ENCODE results near the gene HLA-DMA. TPM values are rescaled to one million over a fixed set of nuclear protein-coding genes. Genes with fewer than 3 reads are reported as not detected.
A peak's percentile ranks its signal among the peaks of the same experiment; 100 is the strongest.

The HLA-DMA gene
- total and polyA plus RNA-seq, 4 experiments from 2014 or later, result 8.1 to 26.0 (median 9.3) TPM

DNA sequence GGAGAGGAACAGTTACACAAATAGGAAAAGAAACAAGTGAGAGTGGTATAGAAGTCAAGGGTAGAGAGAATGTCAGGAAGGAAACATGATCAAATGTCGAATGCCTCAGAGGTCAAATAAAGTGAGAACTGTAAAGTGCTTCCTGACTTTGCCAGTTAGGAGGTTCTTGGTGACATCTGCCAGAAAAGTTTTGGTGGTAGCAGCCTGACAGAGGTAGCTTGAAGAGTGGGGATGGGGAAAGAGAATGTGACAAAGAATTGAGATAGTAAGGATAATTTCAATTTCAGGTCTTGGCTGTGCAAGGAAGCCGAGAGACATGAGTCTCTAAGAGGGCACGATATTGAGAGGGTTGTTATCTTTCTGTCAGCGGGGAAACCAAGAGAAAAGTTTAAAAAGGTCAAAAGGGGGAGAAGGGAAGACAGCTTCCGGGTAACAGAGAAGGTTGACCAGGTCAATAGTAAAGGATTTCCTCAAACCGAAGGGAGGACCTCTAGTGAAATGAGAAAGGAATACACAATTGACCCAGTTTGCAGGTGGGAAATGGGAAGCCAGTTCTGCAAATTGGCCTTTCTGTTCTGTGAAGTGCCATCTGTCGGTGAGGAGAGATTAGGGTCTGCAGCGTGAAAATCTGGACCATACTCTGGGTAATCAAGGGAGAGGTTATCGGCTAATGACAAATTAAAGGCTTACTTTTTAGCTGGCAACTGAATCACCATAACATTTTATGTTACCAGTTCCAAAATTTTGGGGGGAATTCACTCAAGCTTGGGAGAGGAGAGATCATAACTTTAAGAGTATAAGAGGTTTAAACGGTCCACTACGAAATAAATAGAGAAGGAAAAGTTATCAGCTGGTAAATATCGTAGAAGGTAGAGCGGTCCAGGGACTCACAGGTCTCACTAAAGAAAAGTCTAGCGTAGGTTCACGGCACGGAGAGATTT is 14.5 kb upstream of the HLA-DMA start:
- intact Hi-C loops (cut with micrococcal nuclease), result loop anchor here (1.0 to 5.0 kb wide), 6 partner anchors 8 to 233 kb away; partner anchors contain the start of genes HLA-DMA, HLA-DMB, RXRB and SLC39A7
- Histone ChIP-seq H3K4me1 (ENCODE audit: insufficient read depth, low read length) (peaks cover 48% of the 10 kb centered on the region), H3K9me3 (ENCODE audit: control insufficient read depth in 1 of 2, low read length in 2 of 2) (no peaks in the 10 kb centered on the region), H3K36me3 (ENCODE audit: insufficient read depth, low read length) (no peaks in the 10 kb centered on the region), H3K27ac (ENCODE audit: low read depth, low read length) (peak overlapping the region; percentile 95), H3K27me3 (ENCODE audit: insufficient read depth, low read length) (no peaks in the 10 kb centered on the region), H3K4me3 (ENCODE audit: low read length in 2 of 2) (peak overlapping the region; percentile 90 to 92)
- POLR2A ChIA-PET (ENCODE audit: partially characterized antibody), result interaction anchor here (0.9 to 24.6 kb wide), 12 partner anchors 11 to 837 kb away, joined by 3 to 698 read pairs (median 90); partner anchors contain the start of genes FKBPL, HLA-DMA, HLA-DMB and PSMB8
- Mint-ChIP-seq H3K27me3 (no peaks in the 10 kb centered on the region), H3K9me3 (peaks cover 0 to 7% (median 0%) of the 10 kb centered on the region in 8 donors), H3K4me3 (peak overlapping the region; percentile 80 to 95 (median 94)), H3K27ac (peak overlapping the region; percentile 94 to 100 (median 99)), H3K4me1 (peaks cover 30 to 73% (median 37%) of the 10 kb centered on the region in 4 donors), H3K36me3 (peaks cover 11 to 34% of the 10 kb centered on the region in 2 donors)
- CTCF ChIA-PET (ENCODE audit: partially characterized antibody), result interaction anchor here (0.7 to 22.2 kb wide), 13 partner anchors 12 to 129 kb away, joined by 3 to 537 read pairs (median 8); partner anchors contain the start of genes HLA-DMA, PSMB9, TAP1 and TAP2
- DNase-seq, result peak in 4 of 5 donors; percentile 34 to 53 (median 35)

DNA sequence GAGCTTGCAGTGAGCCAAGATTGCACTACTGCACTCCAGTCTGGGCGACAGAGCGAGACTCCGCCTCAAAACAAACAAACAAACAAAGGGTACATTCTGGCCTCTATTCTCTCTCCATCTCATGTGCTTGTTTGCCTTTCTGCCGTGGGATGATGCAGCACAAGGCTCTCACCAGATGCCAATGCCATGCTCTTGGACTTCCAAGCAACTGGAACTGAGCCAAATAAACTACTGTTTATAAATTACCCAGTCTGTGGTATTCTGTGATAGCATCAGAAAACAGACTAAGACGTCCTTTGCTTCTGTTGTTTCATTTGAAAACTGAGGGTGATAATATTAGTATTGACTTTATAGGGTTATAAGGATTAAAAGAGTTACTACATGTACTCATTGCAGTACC is 11.9 kb upstream of the HLA-DMA start:
- ChIA-PET POLR2A (ENCODE audit: partially characterized antibody) (interaction anchor here (1.4 to 24.6 kb wide), 4 partner anchors 10 to 122 kb away, joined by 4 to 615 read pairs (median 578); partner anchors contain the start of genes HLA-DMA, PSMB8, PSMB9 and TAP1), CTCF (ENCODE audit: partially characterized antibody) (interaction anchor here (1.4 to 22.2 kb wide), 5 partner anchors 11 to 97 kb away, joined by 4 to 537 read pairs (median 102); partner anchors contain the start of gene HLA-DMA)
- H3K36me3 ChIP-seq (ENCODE audit: insufficient read depth, low read length), result no peaks in the 10 kb centered on the region
- no peaks in the 10 kb centered on the region for H3K9me3 ChIP-seq (ENCODE audit: control insufficient read depth in 1 of 2, low read length in 2 of 2)
- H3K4me1 ChIP-seq (ENCODE audit: insufficient read depth, low read length), result peaks cover 61% of the 10 kb centered on the region
- H3K27ac Mint-ChIP-seq, result peak overlapping the region; percentile 61 to 100 (median 67)
- no peak overlapping the region for H3K4me3 Mint-ChIP-seq
- DNase-seq, result no peak
- H3K4me1 Mint-ChIP-seq, result peaks cover 42 to 69% (median 53%) of the 10 kb centered on the region in 4 donors
- H3K27me3 ChIP-seq (ENCODE audit: insufficient read depth, low read length), result no peaks in the 10 kb centered on the region
- intact Hi-C loops (cut with micrococcal nuclease), result loop anchor here (5.0 kb wide), 1 partner anchor 77 kb away; no protein-coding TSS in a partner anchor
- H3K27ac ChIP-seq (ENCODE audit: low read depth, low read length), result no peak overlapping the region
- H3K27me3 Mint-ChIP-seq, result no peaks in the 10 kb centered on the region
- H3K4me3 ChIP-seq (ENCODE audit: low read length in 2 of 2), result no peak overlapping the region
- no peaks in the 10 kb centered on the region for H3K9me3 Mint-ChIP-seq
- H3K36me3 Mint-ChIP-seq, result peaks cover 10 to 11% of the 10 kb centered on the region in 2 donors

DNA sequence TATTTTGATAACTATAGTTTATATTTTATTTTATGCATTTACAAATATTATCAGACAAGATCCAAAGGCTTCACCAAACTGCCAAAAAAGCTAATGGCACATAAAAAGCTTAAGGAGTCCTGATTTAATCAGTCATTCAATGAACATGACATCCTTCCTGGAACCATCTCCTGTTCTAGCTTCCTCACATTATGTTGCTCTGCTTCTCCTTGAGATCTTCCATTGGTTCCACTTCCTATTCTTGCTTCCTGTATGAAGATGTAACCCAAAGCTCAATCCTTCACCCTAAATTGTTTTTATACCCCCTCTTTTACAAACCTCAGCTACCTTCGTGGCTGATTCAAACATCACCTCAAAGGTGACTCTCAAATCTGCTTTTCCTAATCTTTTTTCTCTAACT is 11.0 kb upstream of the HLA-DMA start:
- peaks cover 6 to 11% of the 10 kb centered on the region in 2 donors for H3K36me3 Mint-ChIP-seq
- H3K4me1 ChIP-seq (ENCODE audit: insufficient read depth, low read length), result peaks cover 61% of the 10 kb centered on the region
- no peaks in the 10 kb centered on the region for H3K27me3 ChIP-seq (ENCODE audit: insufficient read depth, low read length)
- H3K9me3 Mint-ChIP-seq, result no peaks in the 10 kb centered on the region
- no peak overlapping the region for H3K4me3 ChIP-seq (ENCODE audit: low read length in 2 of 2)
- H3K4me1 Mint-ChIP-seq, result peaks cover 42 to 68% (median 53%) of the 10 kb centered on the region in 4 donors
- ChIA-PET POLR2A (ENCODE audit: partially characterized antibody) (interaction anchor here (0.6 to 24.6 kb wide), 5 partner anchors 9 to 1462 kb away, joined by 4 to 615 read pairs (median 12); partner anchors contain the start of genes HLA-DMA, PSMB8, PSMB9 and RPS10), CTCF (ENCODE audit: partially characterized antibody) (interaction anchor here (0.9 to 22.2 kb wide), 7 partner anchors 8 to 126 kb away, joined by 3 to 537 read pairs (median 3); partner anchors contain the start of genes HLA-DMA and TAP2)
- no peaks in the 10 kb centered on the region for H3K9me3 ChIP-seq (ENCODE audit: control insufficient read depth in 1 of 2, low read length in 2 of 2)
- H3K36me3 ChIP-seq (ENCODE audit: insufficient read depth, low read length), result no peaks in the 10 kb centered on the region
- H3K27ac Mint-ChIP-seq, result peak overlapping the region in 6 of 7 donors; percentile 7 to 93 (median 68)
- no peaks in the 10 kb centered on the region for H3K27me3 Mint-ChIP-seq
- H3K27ac ChIP-seq (ENCODE audit: low read depth, low read length), result no peak overlapping the region
- DNase-seq, result no peak
- H3K4me3 Mint-ChIP-seq, result peak overlapping the region in 2 of 8 donors; percentile 23 to 33
- intact Hi-C loops (cut with micrococcal nuclease), result no loop called here

DNA sequence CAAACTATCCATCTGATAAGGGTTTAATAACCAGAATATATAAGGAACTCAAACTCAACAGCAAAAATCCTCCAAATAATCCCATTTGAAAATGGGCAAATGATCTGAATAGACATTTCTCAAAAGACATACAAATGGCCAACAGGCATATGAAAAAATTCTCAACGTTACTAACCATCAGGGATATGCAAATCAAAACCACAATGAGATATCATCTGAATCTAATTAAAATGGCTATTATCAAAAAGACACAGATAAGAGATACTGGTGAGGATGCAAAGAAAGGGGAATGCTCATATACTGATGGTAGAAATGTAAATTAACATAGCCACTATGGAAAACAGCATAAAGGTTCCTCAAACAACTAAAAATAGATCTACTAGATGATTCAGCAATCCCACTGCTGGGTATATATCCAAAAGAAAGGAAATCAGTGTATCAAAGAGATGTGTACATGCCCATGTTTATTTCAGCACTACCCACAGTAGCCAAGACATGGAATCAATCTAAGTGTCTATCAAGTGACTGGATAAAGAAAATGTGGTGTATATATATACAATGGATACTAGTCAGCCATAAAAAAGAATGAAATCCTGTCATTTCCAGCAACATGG is 9.4 kb upstream of the HLA-DMA start:
- no peaks in the 10 kb centered on the region for H3K27me3 ChIP-seq (ENCODE audit: insufficient read depth, low read length)
- Mint-ChIP-seq H3K27me3 (no peaks in the 10 kb centered on the region), H3K9me3 (no peaks in the 10 kb centered on the region), H3K36me3 (peaks cover 0 to 16% of the 10 kb centered on the region in 2 donors), H3K27ac (peak overlapping the region in 5 of 7 donors; percentile 20 to 63 (median 50)), H3K4me3 (peak overlapping the region in 2 of 8 donors; percentile 21 to 26), H3K4me1 (peaks cover 41 to 59% (median 50%) of the 10 kb centered on the region in 4 donors)
- CTCF ChIA-PET (ENCODE audit: partially characterized antibody), result interaction anchor here (1.3 to 22.2 kb wide), 6 partner anchors 9 to 29 kb away, joined by 3 to 537 read pairs (median 19); partner anchors contain the start of gene HLA-DMA
- H3K9me3 ChIP-seq (ENCODE audit: control insufficient read depth in 1 of 2, low read length in 2 of 2), result no peaks in the 10 kb centered on the region
- peaks cover 57% of the 10 kb centered on the region for H3K4me1 ChIP-seq (ENCODE audit: insufficient read depth, low read length)
- intact Hi-C loops (cut with micrococcal nuclease), result no loop called here
- H3K36me3 ChIP-seq (ENCODE audit: insufficient read depth, low read length), result no peaks in the 10 kb centered on the region
- no peak for DNase-seq
- POLR2A ChIA-PET (ENCODE audit: partially characterized antibody), result interaction anchor here (1.0 to 24.6 kb wide), 6 partner anchors 8 to 118 kb away, joined by 3 to 615 read pairs (median 9); partner anchors contain the start of genes HLA-DMA and PSMB8
- no peak overlapping the region for H3K27ac ChIP-seq (ENCODE audit: low read depth, low read length)
- no peak overlapping the region for H3K4me3 ChIP-seq (ENCODE audit: low read length in 2 of 2)

DNA sequence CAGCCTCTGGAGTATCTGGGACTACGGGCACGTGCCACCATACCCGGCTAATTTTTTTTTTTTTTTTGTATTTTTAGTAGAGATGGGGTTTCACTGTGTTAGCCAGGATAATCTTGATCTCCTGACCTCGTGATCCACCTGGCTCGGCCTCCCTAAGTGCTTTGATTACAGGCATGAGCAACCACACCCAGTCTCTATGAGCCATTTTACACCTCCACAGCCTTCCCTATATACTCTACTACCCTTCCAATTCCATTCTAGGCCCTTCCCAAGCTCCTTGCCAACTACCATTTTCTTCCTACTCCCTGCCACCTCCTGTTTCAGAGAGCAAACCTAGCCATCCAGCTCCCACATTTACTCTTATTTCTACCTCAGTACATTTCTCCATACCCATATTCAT is 7.7 kb upstream of the HLA-DMA start:
- Mint-ChIP-seq H3K27ac (peak overlapping the region in 1 of 7 donors; percentile 38), H3K36me3 (peaks cover 0 to 16% of the 10 kb centered on the region in 2 donors), H3K27me3 (no peaks in the 10 kb centered on the region), H3K4me3 (no peak overlapping the region), H3K4me1 (peaks cover 29 to 41% (median 35%) of the 10 kb centered on the region in 4 donors), H3K9me3 (no peaks in the 10 kb centered on the region)
- H3K4me1 ChIP-seq (ENCODE audit: insufficient read depth, low read length), result peaks cover 40% of the 10 kb centered on the region
- CTCF ChIA-PET (ENCODE audit: partially characterized antibody), result interaction anchor here (2.3 to 9.5 kb wide), 2 partner anchors 11 to 27 kb away, joined by 6 to 102 read pairs; no protein-coding TSS in a partner anchor
- intact Hi-C loops (cut with micrococcal nuclease), result no loop called here
- H3K27me3 ChIP-seq (ENCODE audit: insufficient read depth, low read length), result no peaks in the 10 kb centered on the region
- no peak for DNase-seq
- no peak overlapping the region for H3K27ac ChIP-seq (ENCODE audit: low read depth, low read length)
- POLR2A ChIA-PET (ENCODE audit: partially characterized antibody), result interaction anchor here (3.7 to 16.9 kb wide), 2 partner anchors 18 to 116 kb away, joined by 12 to 615 read pairs; partner anchors contain the start of gene PSMB8
- H3K36me3 ChIP-seq (ENCODE audit: insufficient read depth, low read length), result no peaks in the 10 kb centered on the region
- no peak overlapping the region for H3K4me3 ChIP-seq (ENCODE audit: low read length in 2 of 2)
- H3K9me3 ChIP-seq (ENCODE audit: control insufficient read depth in 1 of 2, low read length in 2 of 2), result no peaks in the 10 kb centered on the region

DNA sequence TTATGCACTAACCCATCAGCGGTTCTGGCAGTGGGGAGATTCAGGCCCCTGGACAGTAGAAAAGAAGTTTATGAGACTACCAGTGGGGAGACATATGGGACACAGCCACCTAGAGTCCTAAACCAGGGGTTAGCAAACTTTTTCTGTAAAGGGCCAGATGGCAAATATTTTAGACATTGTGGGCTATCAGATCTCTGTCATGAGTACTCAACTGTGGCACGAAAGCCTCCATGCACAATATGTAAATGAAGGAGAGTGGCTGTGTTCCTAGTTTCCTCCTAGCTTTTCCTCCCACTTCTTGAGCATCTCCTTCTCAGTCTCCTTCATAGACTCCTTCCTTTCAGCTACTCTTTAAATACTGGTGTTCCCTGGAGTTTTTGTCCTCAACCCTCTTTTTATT is 3.3 kb upstream of the HLA-DMA start:
- POLR2A ChIA-PET (ENCODE audit: partially characterized antibody), result interaction anchor here (4.4 to 11.1 kb wide), 2 partner anchors 18 to 22 kb away, joined by 27 to 607 read pairs; partner anchors contain the start of gene BRD2
- no peaks in the 10 kb centered on the region for H3K9me3 ChIP-seq (ENCODE audit: control insufficient read depth in 1 of 2, low read length in 2 of 2)
- intact Hi-C loops (cut with micrococcal nuclease), result no loop called here
- H3K36me3 Mint-ChIP-seq, result peaks cover 0 to 5% of the 10 kb centered on the region in 2 donors
- H3K4me3 Mint-ChIP-seq, result no peak overlapping the region
- H3K4me1 ChIP-seq (ENCODE audit: insufficient read depth, low read length), result peaks cover 28% of the 10 kb centered on the region
- peaks cover 26 to 42% (median 35%) of the 10 kb centered on the region in 4 donors for H3K4me1 Mint-ChIP-seq
- H3K9me3 Mint-ChIP-seq, result no peaks in the 10 kb centered on the region
- CTCF ChIA-PET (ENCODE audit: partially characterized antibody), result interaction anchor here (0.7 to 13.5 kb wide), 5 partner anchors 16 to 150 kb away, joined by 5 to 567 read pairs (median 235); partner anchors contain the start of genes BRD2 and HLA-DMB
- H3K27ac Mint-ChIP-seq, result peak overlapping the region in 2 of 7 donors; percentile 77 to 86
- H3K4me3 ChIP-seq (ENCODE audit: low read length in 2 of 2), result no peak overlapping the region
- no peaks in the 10 kb centered on the region for H3K27me3 Mint-ChIP-seq
- no peak for DNase-seq
- no peaks in the 10 kb centered on the region for H3K27me3 ChIP-seq (ENCODE audit: insufficient read depth, low read length)
- H3K27ac ChIP-seq (ENCODE audit: low read depth, low read length), result no peak overlapping the region
- no peaks in the 10 kb centered on the region for H3K36me3 ChIP-seq (ENCODE audit: insufficient read depth, low read length)
